Gastrocnemius medialis (tissue), 4 donors: ENCODE data around the gene MRPS12. TPM values are rescaled to one million over a fixed set of nuclear protein-coding genes. Genes with fewer than 3 reads are reported as not detected.

Source experiments
- ATAC-seq, 2 donors: fragments of 150-250 bp; one replicate each; pipeline ENCODE4 v1.9.1; 2016
- DNase-seq, 2 donors: peaks; one replicate each; pipeline ENCODE4 v3.0.0-alpha.2; 2019
- H3K27ac ChIP-seq, 4 donors: fragments of 200-600 bp; sonication (generic); 1 replicate in 1 of 4; 2 replicates in 3 of 4; pipeline ENCODE4 v1.5.1; 2016 to 2018; ENCODE audit warnings: mild to moderate bottlenecking in 2 of 4, moderate library complexity in 1 of 4
- H3K27me3 ChIP-seq, 3 donors: fragments of 200-600 bp; sonication (generic) in 2 of 3; 1 replicate in 1 of 3; 2 replicates in 2 of 3; pipeline versions ENCODE4 v1.5.1 to v1.6.0; 2016 to 2019; ENCODE audit warnings: mild to moderate bottlenecking in 1 of 3, moderate library complexity in 1 of 3
- H3K36me3 ChIP-seq, 2 donors: fragments of 200-600 bp; sonication (generic) in 1 of 2; one replicate each; pipeline ENCODE4 v1.5.1; 2017 to 2018
- H3K4me1 ChIP-seq, 2 donors: fragments of 200-600 bp; sonication (generic) in 1 of 2; one replicate each; pipeline ENCODE4 v1.5.1; 2016 to 2017; ENCODE audit warnings: mild to moderate bottlenecking in 2 of 2
- H3K4me3 ChIP-seq, 4 donors: fragments of 200-600 bp; sonication (generic) in 3 of 4; 1 replicate in 1 of 4; 2 replicates in 3 of 4; pipeline ENCODE4 v1.5.1; 2016 to 2019; ENCODE audit warnings: mild to moderate bottlenecking in 2 of 4
- H3K9me3 ChIP-seq, 3 donors: fragments of 200-600 bp; sonication (generic) in 2 of 3; 1 replicate in 1 of 3; 2 replicates in 2 of 3; pipeline ENCODE4 v1.5.1; 2016 to 2019
- POLR2A ChIP-seq, 2 donors: fragments of 450-650 bp; IDR thresholded peaks; one replicate each; pipeline ENCODE4 v1.6.1; 2017; ENCODE audit warnings: antibody characterized with exemption in 2 of 2, mild to moderate bottlenecking in 2 of 2, moderate library complexity in 2 of 2
- in situ Hi-C, 4 donors: fragments of 200-750 bp; cut with MboI; loops; one replicate each; pipeline versions ENCODE4 v1.15.0 to v1.8.0; 2017; ENCODE audit warnings: low sequenced_read_pairs in 4 of 4
- intact Hi-C: fragments of 100-400 bp; cut with DNase I; formaldehyde crosslinking; loops from one replicate; pipeline ENCODE4 v1.15.1; 2023; ENCODE audit warnings: low total_unique reads
- total RNA-seq, 4 donors: library from RNA; depleted of rRNA; stranded (reverse); fragments of >200 nt; gene quantifications; one replicate each; pipeline versions ENCODE4 v1.1.0 to v1.2.3, GENCODE V29; 2016
- TF ChIP-seq, protein P1 (sequence below), 5 experiments: fragments of 450-650 bp in 3 of 5; fragments of 200-600 bp in 2 of 5; sonication (generic) in 2 of 5; IDR thresholded peaks in 4 of 5; conservative IDR thresholded peaks in 1 of 5; 1 replicate in 4 of 5; 2 replicates in 1 of 5; pipeline ENCODE4 v1.5.1; 2016 to 2019; ENCODE audit warnings: antibody characterized with exemption in 5 of 5, mild to moderate bottlenecking in 3 of 5, moderate library complexity in 3 of 5

Gene MRPS12
- total RNA-seq, 4 donors from 2014 or later, result 20.0 to 49.8 (median 36.1) TPM

DNA sequence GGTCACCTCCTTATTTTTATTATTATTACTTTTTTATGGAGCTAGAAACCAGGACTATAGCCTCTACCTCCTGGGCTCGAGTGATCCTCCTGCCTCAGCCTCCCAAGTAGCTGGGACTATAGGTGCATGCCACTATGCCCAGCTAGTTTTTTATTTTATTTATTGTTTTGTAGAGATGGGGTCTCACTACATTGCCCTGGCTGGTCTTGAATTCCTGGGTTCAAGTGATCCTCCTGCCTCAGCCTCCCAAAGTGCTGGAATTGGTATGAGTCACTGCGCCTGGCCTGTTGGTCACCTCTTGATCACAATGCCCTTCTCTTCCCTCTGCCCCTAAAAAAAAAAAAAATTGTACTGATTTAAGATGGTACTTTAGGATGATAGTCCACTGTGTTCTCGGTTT, 20.4 kb downstream of the MRPS12 start:
- H3K4me3 ChIP-seq, result no peak overlapping the region
- in situ Hi-C loops (no loop called here), intact Hi-C loops (no loop called here)
- DNase-seq (no peak), ATAC-seq (no peak)
- H3K9me3 ChIP-seq, result no peaks in the 10 kb centered on the region
- H3K4me1 ChIP-seq, result no peaks in the 10 kb centered on the region
- H3K27me3 ChIP-seq, result peaks cover 0 to 9% (median 0%) of the 10 kb centered on the region in 3 donors
- no peak overlapping the region for H3K27ac ChIP-seq
- TF ChIP-seq POLR2A (IDR thresholded peaks at IDR 0.05), result no peak
- TF ChIP-seq, protein P1, sequence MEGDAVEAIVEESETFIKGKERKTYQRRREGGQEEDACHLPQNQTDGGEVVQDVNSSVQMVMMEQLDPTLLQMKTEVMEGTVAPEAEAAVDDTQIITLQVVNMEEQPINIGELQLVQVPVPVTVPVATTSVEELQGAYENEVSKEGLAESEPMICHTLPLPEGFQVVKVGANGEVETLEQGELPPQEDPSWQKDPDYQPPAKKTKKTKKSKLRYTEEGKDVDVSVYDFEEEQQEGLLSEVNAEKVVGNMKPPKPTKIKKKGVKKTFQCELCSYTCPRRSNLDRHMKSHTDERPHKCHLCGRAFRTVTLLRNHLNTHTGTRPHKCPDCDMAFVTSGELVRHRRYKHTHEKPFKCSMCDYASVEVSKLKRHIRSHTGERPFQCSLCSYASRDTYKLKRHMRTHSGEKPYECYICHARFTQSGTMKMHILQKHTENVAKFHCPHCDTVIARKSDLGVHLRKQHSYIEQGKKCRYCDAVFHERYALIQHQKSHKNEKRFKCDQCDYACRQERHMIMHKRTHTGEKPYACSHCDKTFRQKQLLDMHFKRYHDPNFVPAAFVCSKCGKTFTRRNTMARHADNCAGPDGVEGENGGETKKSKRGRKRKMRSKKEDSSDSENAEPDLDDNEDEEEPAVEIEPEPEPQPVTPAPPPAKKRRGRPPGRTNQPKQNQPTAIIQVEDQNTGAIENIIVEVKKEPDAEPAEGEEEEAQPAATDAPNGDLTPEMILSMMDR (IDR thresholded peaks at IDR 0.05 in 4 of 5, conservative IDR thresholded peaks at IDR 0.05 in 1 of 5), result no peak
- H3K36me3 ChIP-seq, result no peaks in the 10 kb centered on the region

DNA sequence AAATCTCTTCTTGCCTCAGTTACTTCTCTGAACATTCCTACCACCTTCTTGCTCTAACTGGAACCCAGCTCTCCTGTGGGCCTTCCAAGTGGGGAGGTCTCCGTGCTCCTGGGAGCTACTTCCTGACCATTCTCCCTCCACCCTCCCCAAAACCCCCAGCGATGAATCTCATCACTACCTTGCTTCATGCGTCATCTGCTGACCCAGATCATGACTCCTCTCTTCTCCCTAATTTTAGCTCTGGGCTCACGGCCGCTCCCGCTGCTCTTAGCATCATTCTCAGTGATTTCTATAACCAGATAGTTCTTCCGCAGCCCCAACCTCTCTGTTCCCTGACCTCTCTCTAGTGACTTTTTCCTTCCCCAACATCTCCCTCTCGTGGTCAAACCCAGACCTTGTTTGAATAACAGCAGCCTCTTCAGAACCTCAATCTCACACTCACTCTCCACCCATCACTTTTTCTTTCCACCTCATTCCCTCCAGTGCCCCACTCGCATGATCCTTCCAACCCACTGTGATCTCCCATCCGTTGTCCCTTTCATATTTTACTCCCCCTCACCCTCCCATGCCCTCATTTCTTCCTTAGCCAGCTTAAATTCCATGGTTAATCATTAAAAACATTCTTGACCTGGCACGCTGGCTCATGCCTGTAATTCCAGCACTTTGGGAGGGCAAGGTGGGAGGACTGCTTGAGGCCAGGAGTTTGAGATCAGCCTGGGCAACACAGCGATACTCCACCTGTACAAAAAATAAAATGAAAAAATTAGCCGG, 21.8 kb downstream of the MRPS12 start:
- in situ Hi-C loops, result no loop called here
- DNase-seq (no peak), ATAC-seq (no peak)
- no peak overlapping the region for H3K27ac ChIP-seq
- no peaks in the 10 kb centered on the region for H3K36me3 ChIP-seq
- TF ChIP-seq, protein P1 (IDR thresholded peaks at IDR 0.05 in 4 of 5, conservative IDR thresholded peaks at IDR 0.05 in 1 of 5), result no peak
- no peak for TF ChIP-seq POLR2A (IDR thresholded peaks at IDR 0.05)
- intact Hi-C loops, result no loop called here
- H3K4me3 ChIP-seq, result no peak overlapping the region
- no peaks in the 10 kb centered on the region for H3K9me3 ChIP-seq
- no peaks in the 10 kb centered on the region for H3K4me1 ChIP-seq
- H3K27me3 ChIP-seq, result peaks cover 0 to 9% (median 0%) of the 10 kb centered on the region in 3 donors

DNA sequence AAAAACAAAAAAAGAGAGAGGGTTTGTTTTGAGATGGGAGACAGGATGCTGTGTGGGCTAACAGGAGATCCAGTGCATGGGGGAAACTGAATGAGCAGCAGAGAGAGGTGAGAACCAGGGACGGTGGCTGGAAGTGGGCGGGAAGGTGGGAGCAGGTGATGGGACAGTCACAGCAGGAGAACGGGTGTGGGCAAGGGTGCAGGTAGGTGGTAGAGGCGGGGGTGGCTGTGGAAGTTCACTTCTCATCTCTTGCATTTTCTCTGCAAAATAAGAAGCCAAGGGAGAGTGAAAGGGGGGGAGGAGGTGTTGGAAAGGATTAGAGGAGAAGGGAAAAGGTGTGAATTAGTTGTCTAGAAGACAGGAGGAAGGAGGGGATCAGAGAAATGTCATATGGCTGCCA, 22.9 kb downstream of the MRPS12 start:
- in situ Hi-C loops, result no loop called here
- H3K27ac ChIP-seq, result no peak overlapping the region
- no peaks in the 10 kb centered on the region for H3K9me3 ChIP-seq
- H3K4me3 ChIP-seq, result no peak overlapping the region
- TF ChIP-seq, protein P1 (IDR thresholded peaks at IDR 0.05 in 4 of 5, conservative IDR thresholded peaks at IDR 0.05 in 1 of 5), result no peak
- TF ChIP-seq POLR2A (IDR thresholded peaks at IDR 0.05), result no peak
- intact Hi-C loops, result no loop called here
- no peaks in the 10 kb centered on the region for H3K4me1 ChIP-seq
- no peaks in the 10 kb centered on the region for H3K36me3 ChIP-seq
- ATAC-seq (no peak), DNase-seq (no peak)
- H3K27me3 ChIP-seq, result peaks cover 0 to 9% (median 0%) of the 10 kb centered on the region in 3 donors

DNA sequence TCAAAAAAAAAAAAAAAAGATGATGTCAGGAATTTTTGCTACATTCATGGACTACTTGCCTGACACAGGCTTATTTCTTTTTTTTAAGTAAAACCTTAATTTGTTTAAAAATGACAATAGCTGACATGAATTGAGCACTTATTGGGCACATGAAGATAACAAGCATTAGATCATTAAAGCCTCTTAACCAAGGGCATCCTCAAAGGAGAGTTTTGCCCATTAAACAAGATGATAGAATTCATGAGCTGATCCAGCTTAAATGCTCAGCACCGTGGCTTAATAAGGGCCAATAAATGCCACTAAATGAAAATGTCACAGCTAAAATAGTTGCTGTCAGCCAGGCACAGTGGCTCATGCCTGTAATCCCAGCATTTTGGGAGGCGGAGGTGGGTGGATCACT, 25.5 kb downstream of the MRPS12 start:
- H3K4me1 ChIP-seq, result no peaks in the 10 kb centered on the region
- ATAC-seq, result no peak
- no peak overlapping the region for H3K27ac ChIP-seq
- no peaks in the 10 kb centered on the region for H3K36me3 ChIP-seq
- in situ Hi-C loops (no loop called here), intact Hi-C loops (no loop called here)
- no peak for TF ChIP-seq POLR2A (IDR thresholded peaks at IDR 0.05)
- TF ChIP-seq, protein P1 (IDR thresholded peaks at IDR 0.05 in 4 of 5, conservative IDR thresholded peaks at IDR 0.05 in 1 of 5), result no peak
- H3K4me3 ChIP-seq, result no peak overlapping the region
- no peaks in the 10 kb centered on the region for H3K27me3 ChIP-seq
- no peak for DNase-seq
- H3K9me3 ChIP-seq, result no peaks in the 10 kb centered on the region
